IMR-90 (cell line): ENCODE data around the gene MAS1. TPM values are rescaled to one million over a fixed set of nuclear protein-coding genes. Genes with fewer than 3 reads are reported as not detected.

Experiments used
- ATAC-seq: fragments of 200-7000 bp; cut with Tn5 transposase; 2 replicates; pipeline ENCODE4 v1.9.1; 2020; ENCODE audit warnings: low read depth, mild to moderate bottlenecking, moderate library complexity
- BruUV-seq: library from RNA; stranded (reverse); fragments of 400-500 nt; replicated peaks from 2 replicates; lab custom pipeline; 2021; lab: Mats Ljungman, UMichigan
- CTCF ChIA-PET: fragments of 300-600 bp; formaldehyde crosslinking; extraction: SDS; loops from one replicate; lab custom pipeline; 2021; ENCODE audit warnings: antibody characterized with exemption; lab: Yijun Ruan, JAX
- POLR2A ChIA-PET: fragments of 300-600 bp; sonication (Branson Sonifier 250); formaldehyde crosslinking; loops from one replicate; lab custom pipeline; 2022; ENCODE audit warnings: antibody characterized with exemption; ENCODE audit not compliant: unreplicated experiment; lab: Charles Lee
- DNase-seq: peaks from one replicate; pipeline ENCODE4 v3.0.0; 2013
- H2AFZ ChIP-seq: replicated peaks from 2 replicates; pipeline ENCODE3; 2013; ENCODE audit warnings: low read length, mild to moderate bottlenecking; ENCODE audit not compliant: poor library complexity
- H2AK5ac ChIP-seq: 2 replicates; pipeline ENCODE4 v1.6.1; 2013; ENCODE audit warnings: low read depth, low read length, inconsistent platforms
- H2AK9ac ChIP-seq: replicated peaks from 2 replicates; pipeline ENCODE3; 2013; ENCODE audit warnings: mild to moderate bottlenecking, low read depth, low read length, moderate library complexity; ENCODE audit not compliant: poor library complexity
- H2BK120ac ChIP-seq: 2 replicates; pipeline ENCODE4 v1.6.1; 2013; ENCODE audit warnings: low read depth, low read length, inconsistent platforms
- H2BK15ac ChIP-seq: 3 replicates; pipeline ENCODE4 v1.6.1; 2013; ENCODE audit warnings: low read depth, low read length, inconsistent platforms
- H2BK20ac ChIP-seq: 2 replicates; pipeline ENCODE4 v1.6.1; 2013; ENCODE audit warnings: low read depth, mild to moderate bottlenecking, inconsistent platforms, low read length, moderate library complexity
- H2BK5ac ChIP-seq: 2 replicates; pipeline ENCODE4 v1.6.1; 2013; ENCODE audit warnings: mild to moderate bottlenecking, low read depth, low read length, inconsistent platforms; ENCODE audit not compliant: poor library complexity, severe bottlenecking
- H3K14ac ChIP-seq: replicated peaks from 2 replicates; pipeline ENCODE4 v1.6.1; 2013; ENCODE audit warnings: low read depth, low read length, inconsistent platforms
- H3K18ac ChIP-seq: 2 replicates; pipeline ENCODE4 v1.6.1; 2013; ENCODE audit warnings: low read depth, low read length, control low read depth
- H3K23ac ChIP-seq: 2 replicates; pipeline ENCODE4 v1.6.1; 2013; ENCODE audit warnings: low read depth, low read length, inconsistent platforms
- H3K27ac ChIP-seq: 2 replicates; pipeline ENCODE4 v1.5.1; 2013; ENCODE audit warnings: mild to moderate bottlenecking, control low read depth, low read length; ENCODE audit not compliant: insufficient read depth
- H3K27me3 ChIP-seq: 2 replicates; pipeline ENCODE4 v1.6.1; 2013; ENCODE audit warnings: low read length; ENCODE audit not compliant: control insufficient read depth, insufficient read depth
- H3K36me3 ChIP-seq: 2 replicates; pipeline ENCODE4 v1.6.1; 2013; ENCODE audit warnings: low read length, mixed read lengths; ENCODE audit not compliant: control insufficient read depth, insufficient read depth
- H3K4ac ChIP-seq: 2 replicates; pipeline ENCODE4 v1.6.1; 2013; ENCODE audit warnings: low read depth, low read length, inconsistent platforms
- H3K4me1 ChIP-seq: 2 replicates; pipeline ENCODE4 v1.6.1; 2013; ENCODE audit warnings: low read length, mixed read lengths; ENCODE audit not compliant: control insufficient read depth, insufficient read depth
- H3K4me2 ChIP-seq: 2 replicates; pipeline ENCODE4 v1.6.1; 2013; ENCODE audit warnings: low read depth, mild to moderate bottlenecking, control low read depth, low read length, moderate library complexity
- H3K4me3 ChIP-seq: 2 replicates; pipeline ENCODE4 v1.5.1; 2013; ENCODE audit warnings: low read depth, mild to moderate bottlenecking, control low read depth, low read length, moderate library complexity; ENCODE audit not compliant: insufficient read depth
- H3K56ac ChIP-seq: 2 replicates; pipeline ENCODE4 v1.6.1; 2013; ENCODE audit warnings: low read length, inconsistent platforms; ENCODE audit not compliant: insufficient read depth; ENCODE audit errors: extremely low read depth
- H3K79me1 ChIP-seq, 2 experiments: 2 replicates each; pipeline ENCODE4 v1.6.1; 2013; ENCODE audit warnings: low read length in 2 of 2, inconsistent platforms in 1 of 2, low read depth in 1 of 2
- H3K9ac ChIP-seq: 2 replicates; pipeline ENCODE4 v1.6.1; 2013; ENCODE audit warnings: low read depth, low read length, control low read depth
- H3K9me1 ChIP-seq: 2 replicates; pipeline ENCODE4 v1.6.1; 2013; ENCODE audit warnings: low read length, inconsistent platforms; ENCODE audit not compliant: insufficient read depth
- H3K9me3 ChIP-seq: 2 replicates; pipeline ENCODE4 v1.6.1; 2013; ENCODE audit warnings: low read length; ENCODE audit not compliant: control insufficient read depth, insufficient read depth
- H4K20me1 ChIP-seq: 2 replicates; pipeline ENCODE4 v1.6.1; 2013; ENCODE audit warnings: low read length, inconsistent platforms; ENCODE audit not compliant: insufficient read depth
- H4K5ac ChIP-seq: 2 replicates; pipeline ENCODE4 v1.6.1; 2013; ENCODE audit warnings: mild to moderate bottlenecking, low read depth, low read length, control low read depth
- H4K8ac ChIP-seq, 2 experiments: 2 replicates each; pipeline ENCODE4 v1.6.1; 2013; ENCODE audit warnings: low read depth in 2 of 2, low read length in 2 of 2, control low read depth in 1 of 2, inconsistent platforms in 1 of 2
- H4K91ac ChIP-seq: 2 replicates; pipeline ENCODE4 v1.6.1; 2013; ENCODE audit warnings: low read depth, low read length, inconsistent platforms; ENCODE audit not compliant: insufficient read depth
- BHLHE40 ChIP-seq: fragments of 150-350 bp; IDR thresholded peaks from 2 replicates; pipeline ENCODE4 v1.6.1; 2016; ENCODE audit warnings: mild to moderate bottlenecking, low read depth, low read length
- CEBPB ChIP-seq: IDR thresholded peaks from 2 replicates; pipeline ENCODE4 v1.6.1; 2012; ENCODE audit warnings: low read depth, low read length, improper control_type of control experiment
- CHD1 ChIP-seq: IDR thresholded peaks from 2 replicates; pipeline ENCODE4 v1.6.1; 2012; ENCODE audit warnings: low read depth, low read length, improper control_type of control experiment
- FOS ChIP-seq: fragments of 150-350 bp; IDR thresholded peaks from 2 replicates; pipeline ENCODE4 v1.6.1; 2016; ENCODE audit warnings: low read depth, low read length
- MAFK ChIP-seq: IDR thresholded peaks from 2 replicates; pipeline ENCODE4 v1.6.1; 2012; ENCODE audit warnings: low read depth, low read length, improper control_type of control experiment
- MAZ ChIP-seq: IDR thresholded peaks from 2 replicates; pipeline ENCODE4 v1.6.1; 2012; ENCODE audit warnings: low read depth, mild to moderate bottlenecking, low read length, improper control_type of control experiment, moderate library complexity, borderline replicate concordance
- MXI1 ChIP-seq: IDR thresholded peaks from 2 replicates; pipeline ENCODE4 v1.6.1; 2012; ENCODE audit warnings: low read depth, mild to moderate bottlenecking, low read length, moderate library complexity, borderline replicate concordance
- NFE2L2 ChIP-seq: fragments of 150-350 bp; IDR thresholded peaks from 2 replicates; pipeline ENCODE4 v1.6.1; 2016; ENCODE audit warnings: low read depth, mild to moderate bottlenecking, low read length
- POLR2A ChIP-seq: IDR thresholded peaks from 2 replicates; pipeline ENCODE4 v1.6.1; 2012; ENCODE audit warnings: mild to moderate bottlenecking, low read depth, low read length
- RCOR1 ChIP-seq: IDR thresholded peaks from 2 replicates; pipeline ENCODE4 v1.6.1; 2012; ENCODE audit warnings: mild to moderate bottlenecking, low read length, improper control_type of control experiment; ENCODE audit not compliant: insufficient replicate concordance
- SMC3 ChIP-seq: fragments of 150-350 bp; IDR thresholded peaks from 2 replicates; pipeline ENCODE4 v1.6.1; 2016; ENCODE audit warnings: low read depth, mild to moderate bottlenecking, antibody characterized with exemption, low read length, moderate library complexity
- WGBS, 2 experiments: methylation state at CpG; one replicate each; pipeline versions ENCODE4 v1.1.5 to v1.1.7; 2013; ENCODE audit warnings: missing lambda C conversion rate in 2 of 2; ENCODE audit not compliant: insufficient read length in 1 of 2; ENCODE audit errors: extremely low coverage in 2 of 2; 5-methylcytosine and 5-hydroxymethylcytosine counted together
- dilution Hi-C: fragments of 300-500 bp; cut with HindIII; formaldehyde crosslinking; loops from one replicate; pipeline ENCODE4 v1.14.3; 2018; ENCODE audit warnings: low sequenced_read_pairs; ENCODE audit not compliant: unreplicated experiment
- in situ Hi-C: fragments of 300-500 bp; cut with MboI; formaldehyde crosslinking; loops from 3 replicates; pipeline ENCODE4 v1.14.3; 2019; ENCODE audit warnings: low sequenced_read_pairs, inconsistent platforms, mixed read lengths
- intact Hi-C: fragments of 100-400 bp; cut with micrococcal nuclease; formaldehyde crosslinking; loops from 2 replicates; pipeline ENCODE4 v1.10.0; 2022
- polyA plus RNA-seq, 3 experiments: library from polyadenylated mRNA; depleted of rRNA; stranded (reverse); fragments of >200 nt; gene quantifications; 2 replicates each; pipeline ENCODE4 v1.2.3, GENCODE V29; 2012; ENCODE audit warnings: low replicate concordance in 1 of 3
- total RNA-seq: library from RNA; depleted of rRNA; stranded (reverse); fragments of >200 nt; gene quantifications from 2 replicates; pipeline ENCODE4 v1.2.3, GENCODE V29; 2012
- TF ChIP-seq, protein P1 (sequence below): conservative IDR thresholded peaks from 2 replicates; pipeline ENCODE4 v1.5.1; 2012; ENCODE audit warnings: mild to moderate bottlenecking, low read depth, low read length, improper control_type of control experiment

The MAS1 gene
- total and polyA plus RNA-seq, 2 of the 4 experiments (the other 2 are of a cell fraction) = under 0.01 TPM; not detected in 1

GRCh38 chr6:159878341-159878740 is 12.4 kb upstream of the MAS1 start:
- intact Hi-C loops = no loop called here
- H3K36me3 ChIP-seq = no peaks in the 10 kb centered on the region
- no peak overlapping the region for H2AFZ ChIP-seq
- no peak overlapping the region for H2BK120ac ChIP-seq
- no peaks in the 10 kb centered on the region; the same call in 1 of the 2 replicates for H3K4me1 ChIP-seq
- H4K20me1 ChIP-seq = no peaks in the 10 kb centered on the region
- no peak overlapping the region for H4K5ac ChIP-seq
- no peak overlapping the region for H3K18ac ChIP-seq
- BruUV-seq = no TSS peak
- H3K9me1 ChIP-seq = no peaks in the 10 kb centered on the region
- no peak overlapping the region for H2BK5ac ChIP-seq
- no peak overlapping the region for H4K8ac ChIP-seq
- H3K23ac ChIP-seq = no peak overlapping the region
- no peak overlapping the region for H2BK15ac ChIP-seq
- H3K4ac ChIP-seq = no peak overlapping the region
- H2AK9ac ChIP-seq = no peak overlapping the region
- no peaks in the 10 kb centered on the region for H3K9me3 ChIP-seq
- no peak overlapping the region for H3K9ac ChIP-seq
- H3K79me1 ChIP-seq = no peaks in the 10 kb centered on the region
- 40% methylated on average over 1 of the region's 8 CpGs; no CpG with 5 or more reads in 1 of the 2 experiments for WGBS, 2 experiments
- ATAC-seq (no peak), DNase-seq (no peak)
- no peak for TF ChIP-seq CEBPB
- no peak for TF ChIP-seq CHD1
- TF ChIP-seq POLR2A = no peak
- TF ChIP-seq MAFK = no peak
- TF ChIP-seq NFE2L2 = no peak
- TF ChIP-seq BHLHE40 = no peak
- TF ChIP-seq RCOR1 = no peak
- TF ChIP-seq SMC3 = no peak
- TF ChIP-seq, protein P1, sequence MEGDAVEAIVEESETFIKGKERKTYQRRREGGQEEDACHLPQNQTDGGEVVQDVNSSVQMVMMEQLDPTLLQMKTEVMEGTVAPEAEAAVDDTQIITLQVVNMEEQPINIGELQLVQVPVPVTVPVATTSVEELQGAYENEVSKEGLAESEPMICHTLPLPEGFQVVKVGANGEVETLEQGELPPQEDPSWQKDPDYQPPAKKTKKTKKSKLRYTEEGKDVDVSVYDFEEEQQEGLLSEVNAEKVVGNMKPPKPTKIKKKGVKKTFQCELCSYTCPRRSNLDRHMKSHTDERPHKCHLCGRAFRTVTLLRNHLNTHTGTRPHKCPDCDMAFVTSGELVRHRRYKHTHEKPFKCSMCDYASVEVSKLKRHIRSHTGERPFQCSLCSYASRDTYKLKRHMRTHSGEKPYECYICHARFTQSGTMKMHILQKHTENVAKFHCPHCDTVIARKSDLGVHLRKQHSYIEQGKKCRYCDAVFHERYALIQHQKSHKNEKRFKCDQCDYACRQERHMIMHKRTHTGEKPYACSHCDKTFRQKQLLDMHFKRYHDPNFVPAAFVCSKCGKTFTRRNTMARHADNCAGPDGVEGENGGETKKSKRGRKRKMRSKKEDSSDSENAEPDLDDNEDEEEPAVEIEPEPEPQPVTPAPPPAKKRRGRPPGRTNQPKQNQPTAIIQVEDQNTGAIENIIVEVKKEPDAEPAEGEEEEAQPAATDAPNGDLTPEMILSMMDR = no peak
- TF ChIP-seq MXI1 = no peak
- no peak for TF ChIP-seq MAZ
- TF ChIP-seq FOS = no peak
- H3K27ac ChIP-seq = no peak overlapping the region
- no peak overlapping the region for H4K91ac ChIP-seq
- H3K56ac ChIP-seq = no peak overlapping the region
- POLR2A ChIA-PET = no interaction called here
- no peak overlapping the region for H3K14ac ChIP-seq
- H2AK5ac ChIP-seq = no peak overlapping the region
- H2BK20ac ChIP-seq = no peak overlapping the region
- peaks cover 12% of the 10 kb centered on the region for H3K27me3 ChIP-seq
- H3K4me3 ChIP-seq = no peak overlapping the region
- dilution Hi-C loops = no loop called here
- CTCF ChIA-PET = no interaction called here
- no peak overlapping the region for H3K4me2 ChIP-seq
- in situ Hi-C loops = no loop called here
